GM21390 (cell line): ENCODE measurements around the gene LRRC28.

Experiments used
- ATAC-seq: cut with Tn5 transposase; IDR thresholded peaks from one replicate; pipeline ENCODE4 v1.9.1; 2021; ENCODE audit not compliant: unreplicated experiment

LRRC28 gene

GRCh38 chr15:99433757-99434450 lies 182.6 kb downstream of the LRRC28 start:
- ATAC-seq, result no peak

GRCh38 chr15:99434506-99435112 lies 183.3 kb downstream of the LRRC28 start:
- ATAC-seq, result no peak

GRCh38 chr15:99435113-99435695 lies 183.9 kb downstream of the LRRC28 start:
- no peak for ATAC-seq

GRCh38 chr15:99435877-99436541 lies 184.7 kb downstream of the LRRC28 start:
- no peak for ATAC-seq

- no peak for ATAC-seq
These were observed 185.4 kb downstream of the LRRC28 start for GRCh38 chr15:99436542-99437314.

- no peak for ATAC-seq
These were observed 186.3 kb downstream of the LRRC28 start for GRCh38 chr15:99437315-99438223.

GRCh38 chr15:99438224-99438585 lies 186.9 kb downstream of the LRRC28 start:
- no peak for ATAC-seq

GRCh38 chr15:99438691-99439523 lies 187.6 kb downstream of the LRRC28 start:
- ATAC-seq, result no peak

GRCh38 chr15:99439524-99439835 lies 188.2 kb downstream of the LRRC28 start:
- ATAC-seq, result no peak

- no peak for ATAC-seq
These were observed 188.7 kb downstream of the LRRC28 start for GRCh38 chr15:99440029-99440428.
